CD4-positive, alpha-beta T cell treated with Interleukin-2 at 100 ng/mL for 4 hours (primary cell): ENCODE results near the gene MAN1A1.

ENCODE experiments used
- DNase-seq: peaks from one replicate; pipeline ENCODE4 v3.0.0-alpha.2; 2020; ENCODE audit warnings: low spot score

Gene MAN1A1

GRCh38 chr6:119270545-119270944 lies 79.0 kb downstream of the MAN1A1 start:
- DNase-seq = no peak

- no peak for DNase-seq
These were observed 80.1 kb downstream of the MAN1A1 start for GRCh38 chr6:119269266-119270103.

DNA sequence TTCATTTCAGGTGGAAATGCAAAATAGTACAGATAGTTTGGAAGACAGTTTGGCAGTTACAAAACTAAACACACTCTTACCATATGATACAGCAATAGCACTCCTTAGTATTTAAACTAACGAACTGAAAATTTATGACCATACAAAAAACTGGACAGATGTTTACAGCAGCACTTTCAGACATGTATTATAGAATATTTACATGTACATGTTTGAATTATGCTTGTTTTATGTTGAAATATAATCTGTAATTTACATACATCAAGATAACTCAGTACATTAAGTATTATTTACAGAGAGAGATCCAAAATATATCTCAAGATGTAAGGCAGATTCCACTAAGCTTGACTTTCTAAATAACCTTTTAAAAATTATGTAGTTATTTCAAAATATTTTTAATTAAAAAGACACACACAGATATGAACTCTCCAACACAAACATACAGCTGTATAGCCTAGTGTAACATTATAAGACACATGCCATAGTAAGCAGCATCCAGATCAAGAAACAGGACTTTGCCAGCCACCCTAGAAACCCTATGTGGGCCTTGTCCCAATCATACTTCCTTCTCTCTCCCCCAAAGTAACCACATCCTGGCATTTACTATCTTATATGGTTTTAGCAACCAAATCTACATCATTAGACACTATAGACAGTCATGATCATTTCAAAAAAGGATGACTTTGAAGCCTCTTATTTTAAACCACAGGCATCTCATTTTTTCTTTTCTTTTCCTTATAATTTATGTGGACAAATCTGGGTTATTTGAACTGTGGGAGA lies 82.2 kb downstream of the MAN1A1 start:
- DNase-seq = no peak

DNA sequence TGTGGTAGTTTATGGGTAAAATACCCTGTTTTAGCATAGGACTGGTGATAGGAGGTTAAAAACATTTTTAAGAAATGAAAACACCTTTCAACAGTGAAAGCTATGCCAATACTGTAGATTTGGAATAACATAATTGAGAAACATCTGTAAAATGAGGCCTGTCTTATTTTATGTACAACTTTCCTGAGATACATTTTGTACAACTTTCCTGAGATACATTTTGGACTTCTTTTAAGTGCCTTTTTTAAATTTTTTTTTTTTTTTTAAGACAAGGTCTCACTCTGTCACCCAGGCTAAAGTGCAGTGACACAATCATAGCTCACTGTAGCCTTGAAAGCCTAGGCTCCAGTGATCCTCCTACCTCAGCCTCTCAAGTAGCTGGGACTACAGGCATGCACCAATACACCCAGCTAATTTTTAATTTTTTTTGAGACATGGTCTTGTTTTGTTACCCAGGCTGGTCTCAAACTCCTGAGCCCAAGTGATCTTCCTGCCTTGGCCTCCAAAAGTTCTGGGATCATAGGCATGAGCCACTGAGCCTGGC lies 84.6 kb downstream of the MAN1A1 start:
- no peak for DNase-seq

DNA sequence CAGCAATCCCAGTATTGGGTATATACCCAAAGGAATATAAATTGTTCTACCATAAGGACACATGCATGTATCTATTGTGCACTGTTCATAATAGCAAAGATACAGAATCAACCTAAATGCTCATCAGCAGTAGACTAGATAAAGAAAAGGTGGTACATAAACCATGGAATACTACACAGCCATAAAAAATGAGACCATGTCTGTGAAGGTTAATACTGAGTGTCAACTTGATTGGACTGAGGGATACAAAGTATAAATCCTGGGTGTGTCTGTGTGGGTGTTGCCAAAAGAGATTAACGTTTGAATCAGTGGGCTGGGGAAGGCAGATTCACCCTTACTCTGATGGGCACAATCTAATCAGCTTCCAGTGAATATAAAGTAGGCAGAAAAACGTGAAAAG lies 86.9 kb downstream of the MAN1A1 start:
- DNase-seq = no peak

DNA sequence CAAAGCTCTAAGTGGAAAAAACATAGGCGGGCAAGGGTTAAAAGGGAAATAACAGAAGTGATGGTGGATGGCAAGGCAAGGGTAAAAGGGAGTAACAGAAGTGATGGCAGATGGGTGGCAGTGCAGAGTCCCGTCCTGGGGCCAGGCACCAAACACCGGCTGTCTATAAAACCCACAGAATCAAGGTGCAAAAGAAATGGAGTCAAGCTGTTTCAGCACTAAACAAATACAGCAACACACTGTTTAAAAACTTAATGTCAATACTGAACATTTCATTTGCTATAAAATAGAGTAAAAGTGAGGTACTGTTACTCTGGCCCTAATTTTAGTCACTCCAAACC lies 87.6 kb downstream of the MAN1A1 start:
- no peak for DNase-seq

- DNase-seq = no peak
These were observed 90.5 kb downstream of the MAN1A1 start for GRCh38 chr6:119259027-119259426.

DNA sequence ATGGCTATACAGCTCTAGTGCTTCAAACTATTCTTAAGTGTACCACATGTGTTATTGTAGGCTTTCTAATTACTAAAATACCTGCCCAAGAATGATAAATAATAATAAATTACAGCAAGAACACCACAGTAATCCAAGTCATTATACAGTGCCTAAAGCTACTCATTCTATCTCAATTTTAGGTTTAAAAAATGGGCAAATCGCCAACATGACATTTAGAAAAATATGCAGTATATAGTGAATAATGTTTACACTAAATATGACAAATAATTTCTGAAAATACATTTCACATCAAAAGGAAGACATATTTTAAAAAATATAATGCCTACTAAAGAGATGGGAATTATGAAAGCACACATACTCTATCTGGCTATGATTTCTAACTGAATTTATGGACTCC lies 91.8 kb downstream of the MAN1A1 start:
- no peak for DNase-seq

GRCh38 chr6:119256978-119257462 lies 92.5 kb downstream of the MAN1A1 start:
- DNase-seq = no peak

DNA sequence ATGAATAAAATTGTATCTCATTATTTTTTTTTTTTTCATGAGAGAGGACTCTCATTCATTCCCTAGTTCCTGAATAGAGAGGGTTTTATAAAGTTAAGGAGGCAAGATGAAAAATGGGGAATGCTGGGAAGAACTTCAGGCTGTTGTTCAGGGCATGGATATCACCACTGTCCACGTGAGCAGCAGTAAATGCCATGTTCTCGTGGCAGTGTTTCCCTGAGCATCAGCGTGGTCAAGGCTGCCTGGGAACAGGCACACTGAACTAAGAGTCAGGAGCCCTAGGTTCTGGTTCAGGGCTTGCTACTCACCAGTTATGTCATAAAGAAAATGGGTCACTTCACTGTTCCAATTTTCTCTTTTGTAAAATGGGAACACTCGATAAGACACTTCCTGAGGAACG lies 93.2 kb downstream of the MAN1A1 start:
- DNase-seq = no peak

GRCh38 chr6:119255492-119255891 lies 94.1 kb downstream of the MAN1A1 start:
- no peak for DNase-seq

DNA sequence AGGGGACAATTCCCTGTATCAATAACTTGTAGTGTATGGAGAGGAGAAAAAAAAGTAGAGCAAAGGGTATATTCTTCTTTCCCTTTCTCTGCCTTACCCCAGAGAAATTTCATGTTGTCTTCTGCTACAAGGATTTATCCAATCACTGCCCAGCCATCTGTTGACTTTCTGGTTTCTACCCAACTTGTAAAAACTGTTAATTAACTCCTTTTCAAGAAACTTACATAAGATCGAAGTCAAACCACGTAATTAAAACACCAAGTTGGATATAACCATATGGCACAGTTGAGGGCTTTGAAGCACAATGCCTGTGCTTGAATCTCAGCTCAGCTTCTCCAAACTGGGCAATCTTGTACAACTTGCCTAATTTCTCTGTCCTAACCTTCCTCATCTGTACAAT lies 99.5 kb downstream of the MAN1A1 start:
- DNase-seq = no peak

GRCh38 chr6:119249319-119249718 lies 100.2 kb downstream of the MAN1A1 start:
- no peak for DNase-seq

DNA sequence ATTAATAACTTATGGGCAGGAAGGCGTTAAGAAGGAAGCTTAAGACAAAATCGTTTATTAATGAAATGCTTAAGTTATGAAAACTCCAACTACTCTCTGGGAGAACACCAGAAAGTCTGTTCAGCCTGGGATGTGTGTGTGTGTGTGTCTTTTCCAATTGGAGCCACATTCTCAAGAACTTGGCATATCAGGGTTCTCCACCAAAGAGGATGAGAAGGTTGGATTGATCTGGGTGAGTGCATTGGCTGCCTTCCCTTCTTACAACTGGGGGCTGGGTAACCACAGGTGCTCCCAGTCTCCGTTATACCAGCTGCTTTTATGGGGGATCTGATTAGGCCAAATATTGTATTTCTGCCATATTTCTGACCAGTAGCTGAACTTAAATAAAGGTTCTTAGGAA lies 102.1 kb downstream of the MAN1A1 start:
- no peak for DNase-seq

DNA sequence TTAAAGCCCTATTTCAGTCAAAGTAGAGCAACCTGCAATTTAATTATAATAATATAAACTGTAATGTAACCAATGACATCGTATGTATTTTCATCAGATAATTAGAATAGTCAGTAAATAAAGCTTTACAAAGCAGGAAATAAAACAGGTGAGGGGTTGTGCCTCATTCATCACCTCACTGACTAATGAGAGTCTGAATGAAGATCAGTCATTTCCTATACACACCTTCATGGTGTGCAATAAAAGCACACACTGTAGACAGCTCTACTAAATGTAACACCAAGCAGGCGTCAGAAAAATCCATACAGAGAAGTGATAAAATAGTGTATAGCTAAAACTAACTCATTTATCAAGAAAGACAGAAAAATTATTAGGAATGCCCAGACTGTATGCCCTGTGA lies 105.9 kb downstream of the MAN1A1 start:
- no peak for DNase-seq

DNA sequence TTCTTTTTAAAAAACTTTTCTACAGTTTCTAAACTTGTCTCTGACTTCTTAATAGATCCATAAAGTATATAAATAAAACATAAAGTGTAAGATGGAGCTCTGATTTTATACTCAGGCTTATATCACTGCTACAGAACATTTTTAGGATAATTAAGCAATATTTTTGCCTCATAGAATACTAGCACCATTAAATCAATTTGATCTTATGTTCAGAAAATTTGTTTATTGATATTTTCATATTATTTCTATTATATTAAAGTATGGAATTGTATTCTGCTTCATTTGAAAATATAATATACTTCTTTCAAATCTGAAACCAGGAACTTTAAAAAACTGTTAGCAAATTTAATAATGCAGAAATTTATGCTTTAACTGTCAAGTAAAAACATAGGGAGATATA lies 106.5 kb downstream of the MAN1A1 start:
- no peak for DNase-seq

DNA sequence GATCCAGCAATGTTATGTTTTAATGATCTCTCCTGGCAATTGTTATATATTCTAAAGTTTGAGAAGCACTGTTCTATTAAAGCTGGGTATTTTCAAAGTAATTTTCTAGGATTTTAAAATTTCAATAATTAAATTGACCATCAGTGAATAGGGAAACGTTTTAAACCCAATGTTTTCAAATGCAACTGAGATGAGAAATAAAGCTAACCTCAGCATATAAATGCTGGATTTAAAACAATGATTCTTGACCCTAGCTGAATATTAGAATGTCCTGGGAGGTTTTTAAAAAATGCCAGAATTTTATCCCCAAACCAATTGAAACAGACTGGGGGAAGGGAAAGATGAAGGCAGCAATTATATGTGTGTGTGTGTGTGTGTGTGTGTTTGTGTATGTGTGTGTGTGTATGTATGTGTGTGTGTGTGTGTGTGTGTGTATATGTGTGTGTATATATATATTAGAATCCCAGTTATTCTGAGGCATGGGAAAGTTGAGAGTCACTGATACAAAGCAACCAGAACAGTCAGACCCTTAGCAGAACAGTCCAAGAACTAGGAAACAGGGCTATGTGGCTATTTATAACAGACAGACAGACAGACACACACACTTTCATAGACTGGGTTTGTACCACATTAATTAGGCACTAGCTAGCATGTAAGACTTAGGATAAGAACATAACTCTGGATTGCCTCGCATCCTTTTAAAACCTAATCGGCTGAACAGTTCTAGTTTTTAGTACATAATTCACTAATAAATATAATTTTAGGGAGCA lies 107.8 kb downstream of the MAN1A1 start:
- no peak for DNase-seq

DNA sequence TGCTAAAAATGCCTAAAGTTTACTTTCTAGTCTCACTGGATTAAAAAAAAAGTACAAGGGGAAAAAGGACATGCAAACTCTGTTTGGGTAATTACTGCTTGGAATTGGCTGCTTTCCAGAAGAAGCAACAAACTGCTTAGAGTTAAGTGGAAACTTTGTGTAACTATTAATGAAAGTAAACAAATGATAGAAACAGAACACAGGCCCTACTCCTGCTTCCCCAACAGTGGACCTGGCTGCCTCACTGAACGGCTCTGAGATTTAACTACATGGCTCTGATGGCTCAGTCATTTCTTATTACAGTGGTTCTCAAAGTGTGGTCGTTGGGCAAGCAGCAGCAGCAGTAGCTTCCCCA lies 108.5 kb downstream of the MAN1A1 start:
- no peak for DNase-seq

- no peak for DNase-seq
These were observed 109.1 kb downstream of the MAN1A1 start for GRCh38 chr6:119240257-119241110.

DNA sequence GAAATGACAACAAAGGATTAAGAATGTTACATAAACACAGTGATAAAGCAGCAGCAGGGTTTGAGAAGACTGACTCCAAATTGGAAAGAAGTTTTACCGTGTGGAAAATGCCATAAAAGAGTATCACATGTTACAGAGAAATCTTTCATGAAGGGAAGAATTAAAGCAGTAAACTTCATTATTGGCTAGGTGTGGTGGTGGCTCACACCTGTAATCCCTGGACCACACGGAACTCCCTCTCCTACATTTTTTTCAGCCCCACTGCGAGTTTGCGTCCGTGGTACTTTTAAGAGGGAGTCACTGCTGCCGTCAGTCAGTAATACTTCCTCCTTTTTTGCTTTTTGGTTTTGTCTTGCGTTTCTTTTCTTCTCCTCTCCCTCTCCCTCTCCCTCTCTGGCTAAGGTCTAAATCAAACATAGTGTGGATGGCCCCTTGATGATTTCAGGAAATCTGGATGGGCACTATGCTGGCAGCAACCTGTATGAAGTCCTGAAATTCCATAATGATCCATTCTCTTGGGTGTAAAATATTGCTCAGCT lies 112.3 kb downstream of the MAN1A1 start:
- DNase-seq = no peak

- DNase-seq = no peak
These were observed 114.6 kb downstream of the MAN1A1 start for GRCh38 chr6:119234941-119235340.
